Right lung (tissue), 10 donors: ENCODE data around the gene ARL14EPL. TPM values are rescaled to one million over a fixed set of nuclear protein-coding genes. Genes with fewer than 3 reads are reported as not detected.

ENCODE experiments used
- DNase-seq, 2 donors: peaks; one replicate each; pipeline ENCODE4 v3.0.0-alpha.2; 2013
- long read RNA-seq, 8 donors: transcript quantifications; one replicate each; lab custom pipeline, GENCODE V29; 2026
- polyA plus RNA-seq, 5 donors: library from polyadenylated mRNA; unstranded; fragments of 120-200 nt; gene quantifications; one replicate each; pipeline versions ENCODE4 v1.2.1 to v1.2.3, GENCODE V29; 2013; ENCODE audit warnings: inconsistent platforms in 1 of 5, low replicate concordance in 1 of 5; ENCODE audit not compliant: insufficient read length in 5 of 5, insufficient read depth in 1 of 5

ARL14EPL gene
- polyA plus RNA-seq, result not detected
- long read RNA-seq, donor 1, result 0 reads
- long read RNA-seq, donor 2, result 0 reads
- long read RNA-seq, donor 3, partial matches to known transcripts, result 2,403 of 2,403 reads
- long read RNA-seq, donor 3, other reads (novel, unspliced or antisense), result 0 of 2,403 reads
- long read RNA-seq, donor 4, result 0 reads
- long read RNA-seq, donor 5, result 0 reads
- long read RNA-seq, donor 6, result 0 reads
- long read RNA-seq, donor 7, result 0 reads
- long read RNA-seq, donor 8, result 0 reads

DNA sequence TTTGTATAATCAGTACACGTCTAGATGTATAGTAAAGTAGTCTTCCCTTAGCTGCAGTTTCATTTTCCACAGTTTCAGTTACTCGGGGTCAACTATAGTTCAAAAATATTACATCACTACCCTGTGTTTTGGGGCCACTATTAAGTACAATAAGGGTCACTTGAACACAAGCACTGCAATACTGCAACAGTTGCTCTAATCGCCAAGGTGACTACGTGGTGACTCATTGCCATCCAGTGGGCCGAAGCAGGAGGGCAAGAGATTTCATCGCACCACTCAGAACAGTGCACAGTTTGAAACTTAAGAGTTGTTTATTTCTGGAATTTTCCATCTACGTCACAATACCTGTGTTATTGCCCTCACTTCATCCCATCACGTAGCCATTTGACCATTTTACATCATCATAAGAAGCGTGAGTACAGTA, at the start of gene ARL14EPL:
ARL14EPL (plus strand) TSS at position 379 of the 424 bp plus-strand sequence. CDS start 18,994 bp downstream, outside the sequence.
- DNase-seq, result peak; percentile 47 to 60

- no peak for DNase-seq
These were observed 48.8 kb upstream of the ARL14EPL start for GRCh38 chr5:115983519-115983918.

DNA sequence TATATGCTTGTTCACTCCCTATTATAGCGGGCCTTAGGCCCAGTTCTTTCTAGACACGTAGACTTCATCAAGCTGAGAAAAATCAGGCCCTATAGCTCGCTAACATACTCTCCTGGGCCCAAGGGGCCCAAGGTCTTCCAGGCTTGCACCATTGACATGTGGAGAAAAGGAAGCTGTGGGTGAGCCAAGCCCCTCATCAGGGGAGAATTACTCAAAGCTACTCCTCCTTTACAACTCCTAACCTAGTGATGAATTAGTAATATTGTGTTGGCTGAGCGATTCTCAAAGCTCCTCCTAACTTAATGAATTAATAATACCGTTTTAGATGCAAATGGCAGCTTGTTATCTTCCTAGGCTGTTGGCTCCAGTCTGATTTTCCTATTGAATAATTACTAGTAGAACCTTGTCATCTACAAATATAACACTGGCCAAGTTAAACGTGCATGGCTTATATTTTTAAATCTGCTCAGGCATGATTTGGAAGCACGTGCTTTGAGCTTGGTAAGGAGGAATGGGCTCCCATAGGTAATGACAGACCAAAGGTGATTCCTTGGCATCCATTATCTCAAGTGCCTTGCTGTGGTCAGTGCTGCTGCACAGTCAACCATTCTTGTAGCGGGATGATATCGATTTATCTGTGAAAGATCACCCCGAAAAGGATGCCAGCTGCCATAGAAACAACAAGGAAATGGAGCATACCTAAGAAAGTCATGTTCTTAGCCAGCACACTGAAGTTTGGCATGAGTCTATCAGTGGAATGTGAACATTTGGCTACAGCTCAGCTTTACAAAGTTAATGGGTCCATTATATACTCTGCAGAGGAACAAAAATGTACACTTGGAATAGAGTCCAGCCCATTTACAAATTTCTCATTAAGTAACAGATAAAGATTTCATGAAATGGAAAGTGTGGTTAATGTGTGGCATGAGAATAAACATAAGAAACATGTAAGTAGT, 46.2 kb upstream of the ARL14EPL start:
- peak; percentile 83 to 85 for DNase-seq

DNA sequence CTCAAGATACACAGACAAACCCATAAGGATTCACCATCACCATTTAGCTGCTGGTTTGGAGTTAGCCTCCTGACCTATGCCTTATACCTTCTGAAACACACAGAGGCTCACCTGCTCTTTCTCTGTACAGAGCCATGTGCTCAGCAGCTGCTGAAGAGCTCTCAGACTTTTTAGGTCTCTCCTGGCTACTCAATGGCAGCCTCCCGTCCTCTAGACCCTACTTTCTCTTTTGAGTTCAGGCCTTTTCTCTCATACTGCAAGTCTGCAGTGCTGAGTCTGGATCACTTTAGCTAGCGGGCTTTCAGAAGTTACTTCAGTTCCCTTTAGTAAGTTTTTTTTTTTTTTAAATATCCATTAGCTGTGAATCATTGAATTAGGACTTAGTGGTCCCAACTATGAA, 44.3 kb upstream of the ARL14EPL start:
- no peak for DNase-seq

GRCh38 chr5:115992848-115993350, 39.4 kb upstream of the ARL14EPL start:
- no peak for DNase-seq

GRCh38 chr5:115995351-115995750, 36.9 kb upstream of the ARL14EPL start:
- DNase-seq, result no peak

GRCh38 chr5:116002116-116002906, 30.0 kb upstream of the ARL14EPL start:
- no peak for DNase-seq

GRCh38 chr5:116004248-116004647, 28.0 kb upstream of the ARL14EPL start:
- no peak for DNase-seq

DNA sequence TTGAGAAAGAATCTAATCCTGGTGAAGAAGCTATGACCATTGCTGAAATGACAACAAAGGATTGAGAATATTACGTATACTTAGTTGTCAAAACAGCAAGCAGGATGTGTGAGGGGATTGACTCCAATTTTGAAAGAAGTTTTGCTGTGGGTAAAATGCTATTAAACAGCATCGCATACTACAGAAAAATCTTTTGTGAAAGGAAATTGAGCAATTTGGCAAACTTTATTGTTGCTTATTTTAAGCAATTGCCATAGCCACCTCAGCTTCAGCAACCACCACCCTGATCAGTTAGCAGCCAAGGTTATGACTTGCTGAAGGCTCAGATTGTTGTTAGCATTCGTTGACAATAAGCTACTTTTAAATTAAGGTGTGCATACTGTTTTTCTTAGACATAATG, 22.5 kb upstream of the ARL14EPL start:
- no peak for DNase-seq

DNA sequence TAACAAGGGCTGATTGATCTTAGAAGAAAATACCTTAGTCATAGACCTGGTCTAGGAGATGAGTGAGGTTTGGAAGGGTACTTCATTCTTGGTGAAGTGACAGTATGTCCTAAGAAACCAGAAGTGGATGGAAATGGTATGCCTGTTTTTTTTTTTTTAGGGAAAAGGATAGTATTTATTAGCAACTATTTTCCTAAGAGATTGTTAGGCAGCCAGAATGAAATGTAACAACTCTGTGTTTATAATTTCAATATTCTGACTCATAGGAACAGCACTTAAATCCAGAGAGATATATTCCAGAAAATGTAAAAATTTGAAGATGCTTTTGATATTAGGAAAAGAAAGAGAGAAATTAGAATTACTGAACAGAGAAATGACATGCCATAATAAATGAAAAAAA, 21.2 kb upstream of the ARL14EPL start:
- no peak for DNase-seq

GRCh38 chr5:116013207-116013785, 19.0 kb upstream of the ARL14EPL start:
- DNase-seq, result no peak

- DNase-seq, result no peak
These were observed 18.3 kb upstream of the ARL14EPL start for GRCh38 chr5:116013936-116014335.

DNA sequence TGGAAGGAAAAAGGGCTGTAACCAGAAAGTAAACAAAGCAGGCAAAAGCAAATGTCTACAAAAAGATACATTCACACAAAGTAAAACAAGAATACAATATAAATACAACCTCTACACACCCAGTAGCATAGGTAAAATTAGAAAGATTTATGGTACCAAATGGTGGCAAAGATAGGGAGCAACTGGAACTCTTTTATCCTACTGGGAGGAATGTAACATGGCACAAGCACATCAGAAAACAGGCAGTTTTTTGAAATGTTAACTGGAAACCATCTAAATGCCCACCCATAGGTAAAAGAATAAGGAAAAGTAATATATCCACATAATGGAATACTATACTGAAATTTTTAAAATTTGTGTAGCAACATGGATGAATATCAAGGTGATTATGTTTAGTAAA, 8.7 kb upstream of the ARL14EPL start:
- DNase-seq, result no peak

- no peak for DNase-seq
These were observed 6.4 kb upstream of the ARL14EPL start for GRCh38 chr5:116025866-116026265.

GRCh38 chr5:116032991-116033390, 719 bp downstream of the ARL14EPL start:
- no peak for DNase-seq

GRCh38 chr5:116035123-116035522, 2.9 kb downstream of the ARL14EPL start:
- no peak for DNase-seq

- no peak for DNase-seq
These were observed 5.1 kb downstream of the ARL14EPL start for GRCh38 chr5:116037236-116037822.

GRCh38 chr5:116038817-116039216, 6.5 kb downstream of the ARL14EPL start:
- no peak for DNase-seq

- DNase-seq, result no peak
These were observed 10.1 kb downstream of the ARL14EPL start for GRCh38 chr5:116042375-116042774.

DNA sequence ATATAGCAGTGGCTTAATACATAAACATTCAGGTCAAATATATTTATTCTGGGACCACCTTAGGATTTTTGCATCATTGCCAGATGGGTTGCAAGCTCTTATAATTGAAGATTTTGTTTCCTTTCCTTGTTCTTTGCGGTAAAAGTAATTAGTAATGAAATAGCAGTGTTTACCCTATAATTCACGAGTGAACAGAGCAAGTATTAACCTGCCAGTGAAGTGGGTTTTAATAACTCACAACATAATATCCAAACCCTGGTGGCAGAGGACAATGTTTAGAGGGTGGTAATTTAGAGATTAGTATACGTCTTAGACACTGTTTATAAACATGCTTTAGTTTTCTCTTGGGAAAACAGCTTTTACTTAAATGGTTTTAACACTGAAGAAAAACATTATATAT, 11.8 kb downstream of the ARL14EPL start:
- no peak for DNase-seq

GRCh38 chr5:116045821-116046220, 13.5 kb downstream of the ARL14EPL start:
- DNase-seq, result no peak
